ENCODE results near the gene ABCB11. TPM values are rescaled to one million over a fixed set of nuclear protein-coding genes. Genes with fewer than 3 reads are reported as not detected.

ABCB11 gene
- total and polyA plus RNA-seq, 4 donors, result 18.3 to 74.3 (median 38.3) TPM

DNA sequence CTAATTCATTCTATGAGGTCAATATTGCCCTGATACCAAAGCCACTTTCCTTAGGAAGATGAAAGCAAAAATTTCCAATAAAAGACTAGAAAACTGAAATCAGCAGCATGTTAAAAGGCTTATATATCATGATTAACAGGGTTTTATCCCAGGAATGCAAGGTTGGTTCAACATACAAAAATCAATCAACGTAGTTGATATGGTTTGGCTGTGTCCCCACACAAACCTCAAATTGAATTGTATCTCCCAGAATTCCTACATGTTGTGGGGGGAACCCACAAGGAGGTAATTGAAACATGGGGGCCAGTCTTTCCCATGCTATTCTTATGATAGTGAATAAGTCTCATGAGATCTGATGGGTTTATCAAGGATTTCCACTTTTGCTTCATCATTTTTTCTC lies 11.7 kb upstream of the ABCB11 start (continued):
- TF ChIP-seq, protein P1, sequence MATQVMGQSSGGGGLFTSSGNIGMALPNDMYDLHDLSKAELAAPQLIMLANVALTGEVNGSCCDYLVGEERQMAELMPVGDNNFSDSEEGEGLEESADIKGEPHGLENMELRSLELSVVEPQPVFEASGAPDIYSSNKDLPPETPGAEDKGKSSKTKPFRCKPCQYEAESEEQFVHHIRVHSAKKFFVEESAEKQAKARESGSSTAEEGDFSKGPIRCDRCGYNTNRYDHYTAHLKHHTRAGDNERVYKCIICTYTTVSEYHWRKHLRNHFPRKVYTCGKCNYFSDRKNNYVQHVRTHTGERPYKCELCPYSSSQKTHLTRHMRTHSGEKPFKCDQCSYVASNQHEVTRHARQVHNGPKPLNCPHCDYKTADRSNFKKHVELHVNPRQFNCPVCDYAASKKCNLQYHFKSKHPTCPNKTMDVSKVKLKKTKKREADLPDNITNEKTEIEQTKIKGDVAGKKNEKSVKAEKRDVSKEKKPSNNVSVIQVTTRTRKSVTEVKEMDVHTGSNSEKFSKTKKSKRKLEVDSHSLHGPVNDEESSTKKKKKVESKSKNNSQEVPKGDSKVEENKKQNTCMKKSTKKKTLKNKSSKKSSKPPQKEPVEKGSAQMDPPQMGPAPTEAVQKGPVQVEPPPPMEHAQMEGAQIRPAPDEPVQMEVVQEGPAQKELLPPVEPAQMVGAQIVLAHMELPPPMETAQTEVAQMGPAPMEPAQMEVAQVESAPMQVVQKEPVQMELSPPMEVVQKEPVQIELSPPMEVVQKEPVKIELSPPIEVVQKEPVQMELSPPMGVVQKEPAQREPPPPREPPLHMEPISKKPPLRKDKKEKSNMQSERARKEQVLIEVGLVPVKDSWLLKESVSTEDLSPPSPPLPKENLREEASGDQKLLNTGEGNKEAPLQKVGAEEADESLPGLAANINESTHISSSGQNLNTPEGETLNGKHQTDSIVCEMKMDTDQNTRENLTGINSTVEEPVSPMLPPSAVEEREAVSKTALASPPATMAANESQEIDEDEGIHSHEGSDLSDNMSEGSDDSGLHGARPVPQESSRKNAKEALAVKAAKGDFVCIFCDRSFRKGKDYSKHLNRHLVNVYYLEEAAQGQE (IDR thresholded peaks at IDR 0.05), result no peak
- TF ChIP-seq, protein P2, sequence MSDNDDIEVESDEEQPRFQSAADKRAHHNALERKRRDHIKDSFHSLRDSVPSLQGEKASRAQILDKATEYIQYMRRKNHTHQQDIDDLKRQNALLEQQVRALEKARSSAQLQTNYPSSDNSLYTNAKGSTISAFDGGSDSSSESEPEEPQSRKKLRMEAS (IDR thresholded peaks at IDR 0.05), result no peak
- TF ChIP-seq SP1 (IDR thresholded peaks at IDR 0.05) (no peak), GABPA (IDR thresholded peaks at IDR 0.05 in 1 of 2, conservative IDR thresholded peaks at IDR 0.05 in 1 of 2) (no peak), RXRA (IDR thresholded peaks at IDR 0.05) (no peak), RAD21 (IDR thresholded peaks at IDR 0.05) (no peak)

DNA sequence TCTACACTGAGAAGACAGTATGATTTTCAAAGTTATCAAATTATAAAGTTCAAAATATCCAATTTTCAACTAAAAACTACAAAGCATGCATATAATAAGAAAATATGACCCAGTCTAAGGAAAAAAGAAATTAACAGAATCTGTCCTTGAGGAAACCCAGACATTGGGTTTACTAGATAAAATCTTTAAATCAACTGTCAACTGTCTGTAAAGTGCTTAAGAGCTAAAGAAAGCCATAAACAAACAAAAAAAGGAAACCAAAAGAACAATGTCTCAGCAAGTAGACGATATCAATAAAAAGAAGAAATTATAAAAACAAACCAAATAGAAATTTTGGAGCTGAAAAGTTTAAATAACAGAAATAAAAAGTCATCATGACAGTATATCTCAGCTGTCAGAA lies 10.5 kb upstream of the ABCB11 start:
- H3K4me1 ChIP-seq (ENCODE audit: control insufficient read depth in 4 of 4, insufficient read depth in 4 of 4, low read length in 3 of 4), result no peaks in the 10 kb centered on the region
- H3K27me3 ChIP-seq (ENCODE audit: control insufficient read depth in 4 of 4, insufficient read depth in 4 of 4, low read length in 3 of 4), result no peaks in the 10 kb centered on the region
- no peak overlapping the region for H3K27ac ChIP-seq (ENCODE audit: low read depth in 1 of 2, low read length in 2 of 2)
- no peaks in the 10 kb centered on the region for H3K9me3 ChIP-seq (ENCODE audit: control insufficient read depth in 4 of 4, low read length in 3 of 4)
- no peak overlapping the region for H3K9ac ChIP-seq (ENCODE audit: low read depth in 1 of 2, low read length in 2 of 2)
- no peaks in the 10 kb centered on the region for H3K36me3 ChIP-seq (ENCODE audit: control insufficient read depth in 4 of 4, insufficient read depth in 3 of 4, low read depth in 1 of 4, low read length in 3 of 4)
- WGBS, result 70% methylated on average over 1 of the region's 1 CpG
- no peak overlapping the region for H3K4me3 ChIP-seq (ENCODE audit: low read depth in 1 of 3, low read length in 3 of 3)
- TF ChIP-seq JUND (IDR thresholded peaks at IDR 0.05), result no peak
- TF ChIP-seq YY1 (IDR thresholded peaks at IDR 0.05), result no peak
- no peak for TF ChIP-seq EGR1 (IDR thresholded peaks at IDR 0.05; ENCODE audit: low read depth in 2 of 2)
- no peak for DNase-seq (ENCODE audit: low spot score)

DNA sequence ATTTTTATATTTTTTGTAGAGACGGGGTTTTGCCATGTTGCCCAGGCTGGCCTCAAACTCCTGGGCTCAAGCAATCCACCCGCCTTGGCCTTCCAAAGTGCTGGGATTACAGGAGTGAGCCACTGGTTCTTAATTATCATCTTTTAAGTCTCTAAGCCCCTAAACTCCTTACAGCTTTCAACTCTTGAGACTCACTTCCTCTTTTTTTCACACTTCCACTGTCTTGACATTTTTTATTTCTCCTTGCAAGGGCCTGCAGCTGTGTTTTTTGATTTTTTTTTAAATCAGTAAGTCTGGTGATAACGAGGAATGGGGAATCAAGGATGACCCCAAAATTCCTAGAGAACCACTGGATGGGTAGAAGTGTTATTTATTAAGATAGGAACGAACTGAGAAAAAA lies 8.6 kb upstream of the ABCB11 start:
- no peaks in the 10 kb centered on the region for H3K4me1 ChIP-seq (ENCODE audit: control insufficient read depth in 4 of 4, insufficient read depth in 4 of 4, low read length in 3 of 4)
- no peaks in the 10 kb centered on the region for H3K9me3 ChIP-seq (ENCODE audit: control insufficient read depth in 4 of 4, low read length in 3 of 4)
- no peak overlapping the region for H3K4me3 ChIP-seq (ENCODE audit: low read depth in 1 of 3, low read length in 3 of 3)
- H3K27me3 ChIP-seq (ENCODE audit: control insufficient read depth in 4 of 4, insufficient read depth in 4 of 4, low read length in 3 of 4), result no peaks in the 10 kb centered on the region
- no peaks in the 10 kb centered on the region for H3K36me3 ChIP-seq (ENCODE audit: control insufficient read depth in 4 of 4, insufficient read depth in 3 of 4, low read depth in 1 of 4, low read length in 3 of 4)
- no peak for TF ChIP-seq FOXA1 (IDR thresholded peaks at IDR 0.05)
- no peak for TF ChIP-seq SP1 (IDR thresholded peaks at IDR 0.05)
- TF ChIP-seq TAF1 (conservative IDR thresholded peaks at IDR 0.05), result no peak
- no peak for TF ChIP-seq GABPA (IDR thresholded peaks at IDR 0.05 in 1 of 2, conservative IDR thresholded peaks at IDR 0.05 in 1 of 2)
- no peak for TF ChIP-seq EGR1 (IDR thresholded peaks at IDR 0.05; ENCODE audit: low read depth in 2 of 2)
- no peak for TF ChIP-seq NR2F2 (IDR thresholded peaks at IDR 0.05)
- no peak for TF ChIP-seq HNF4G (IDR thresholded peaks at IDR 0.05)
- TF ChIP-seq RAD21 (IDR thresholded peaks at IDR 0.05), result no peak
- no peak for TF ChIP-seq FOXA2 (IDR thresholded peaks at IDR 0.05)
- TF ChIP-seq, protein P3, sequence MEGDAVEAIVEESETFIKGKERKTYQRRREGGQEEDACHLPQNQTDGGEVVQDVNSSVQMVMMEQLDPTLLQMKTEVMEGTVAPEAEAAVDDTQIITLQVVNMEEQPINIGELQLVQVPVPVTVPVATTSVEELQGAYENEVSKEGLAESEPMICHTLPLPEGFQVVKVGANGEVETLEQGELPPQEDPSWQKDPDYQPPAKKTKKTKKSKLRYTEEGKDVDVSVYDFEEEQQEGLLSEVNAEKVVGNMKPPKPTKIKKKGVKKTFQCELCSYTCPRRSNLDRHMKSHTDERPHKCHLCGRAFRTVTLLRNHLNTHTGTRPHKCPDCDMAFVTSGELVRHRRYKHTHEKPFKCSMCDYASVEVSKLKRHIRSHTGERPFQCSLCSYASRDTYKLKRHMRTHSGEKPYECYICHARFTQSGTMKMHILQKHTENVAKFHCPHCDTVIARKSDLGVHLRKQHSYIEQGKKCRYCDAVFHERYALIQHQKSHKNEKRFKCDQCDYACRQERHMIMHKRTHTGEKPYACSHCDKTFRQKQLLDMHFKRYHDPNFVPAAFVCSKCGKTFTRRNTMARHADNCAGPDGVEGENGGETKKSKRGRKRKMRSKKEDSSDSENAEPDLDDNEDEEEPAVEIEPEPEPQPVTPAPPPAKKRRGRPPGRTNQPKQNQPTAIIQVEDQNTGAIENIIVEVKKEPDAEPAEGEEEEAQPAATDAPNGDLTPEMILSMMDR (IDR thresholded peaks at IDR 0.05; ENCODE audit: low read depth, low read length, missing input control), result no peak
- TF ChIP-seq HNF4A (conservative IDR thresholded peaks at IDR 0.05), result no peak
- TF ChIP-seq, protein P1 (IDR thresholded peaks at IDR 0.05), result no peak
- TF ChIP-seq JUND (IDR thresholded peaks at IDR 0.05), result no peak
- TF ChIP-seq, protein P4, sequence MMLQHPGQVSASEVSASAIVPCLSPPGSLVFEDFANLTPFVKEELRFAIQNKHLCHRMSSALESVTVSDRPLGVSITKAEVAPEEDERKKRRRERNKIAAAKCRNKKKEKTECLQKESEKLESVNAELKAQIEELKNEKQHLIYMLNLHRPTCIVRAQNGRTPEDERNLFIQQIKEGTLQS (IDR thresholded peaks at IDR 0.05), result no peak
- TF ChIP-seq YY1 (IDR thresholded peaks at IDR 0.05), result no peak
- TF ChIP-seq, protein P2 (IDR thresholded peaks at IDR 0.05), result no peak
- no peak overlapping the region for H3K9ac ChIP-seq (ENCODE audit: low read depth in 1 of 2, low read length in 2 of 2)
- no peak overlapping the region for H3K27ac ChIP-seq (ENCODE audit: low read depth in 1 of 2, low read length in 2 of 2)
- 84% methylated on average over 4 of the region's 4 CpGs for WGBS
- DNase-seq (ENCODE audit: low spot score), result no peak
